ENCODE measurements around the gene SRGAP2B.
"Not testable (repeated sequence)": the region's sequence is repeated elsewhere in the genome, so short reads cannot be mapped to it uniquely, and the experiment has no call there.

DNA sequence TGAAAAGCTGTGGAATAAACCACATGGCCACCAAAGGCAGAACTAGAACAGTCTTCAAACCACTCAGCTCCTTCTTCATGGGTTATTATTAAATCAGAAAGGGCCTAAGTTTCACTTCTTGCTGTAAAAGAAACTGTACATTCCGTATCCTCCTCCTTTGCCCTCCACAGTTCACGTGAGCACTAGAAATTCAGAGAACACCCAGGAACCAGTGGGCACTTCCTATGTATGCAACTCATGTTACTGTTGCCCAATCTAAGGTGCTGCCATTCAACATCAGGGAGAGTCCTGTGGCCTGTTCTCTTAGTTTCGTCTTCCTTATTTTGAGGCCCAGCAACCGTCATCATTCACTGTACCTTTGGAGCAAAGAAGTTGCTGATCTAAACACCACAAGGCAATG lies 86.7 kb downstream of the SRGAP2B start:
- TF ChIP-seq, protein P1, sequence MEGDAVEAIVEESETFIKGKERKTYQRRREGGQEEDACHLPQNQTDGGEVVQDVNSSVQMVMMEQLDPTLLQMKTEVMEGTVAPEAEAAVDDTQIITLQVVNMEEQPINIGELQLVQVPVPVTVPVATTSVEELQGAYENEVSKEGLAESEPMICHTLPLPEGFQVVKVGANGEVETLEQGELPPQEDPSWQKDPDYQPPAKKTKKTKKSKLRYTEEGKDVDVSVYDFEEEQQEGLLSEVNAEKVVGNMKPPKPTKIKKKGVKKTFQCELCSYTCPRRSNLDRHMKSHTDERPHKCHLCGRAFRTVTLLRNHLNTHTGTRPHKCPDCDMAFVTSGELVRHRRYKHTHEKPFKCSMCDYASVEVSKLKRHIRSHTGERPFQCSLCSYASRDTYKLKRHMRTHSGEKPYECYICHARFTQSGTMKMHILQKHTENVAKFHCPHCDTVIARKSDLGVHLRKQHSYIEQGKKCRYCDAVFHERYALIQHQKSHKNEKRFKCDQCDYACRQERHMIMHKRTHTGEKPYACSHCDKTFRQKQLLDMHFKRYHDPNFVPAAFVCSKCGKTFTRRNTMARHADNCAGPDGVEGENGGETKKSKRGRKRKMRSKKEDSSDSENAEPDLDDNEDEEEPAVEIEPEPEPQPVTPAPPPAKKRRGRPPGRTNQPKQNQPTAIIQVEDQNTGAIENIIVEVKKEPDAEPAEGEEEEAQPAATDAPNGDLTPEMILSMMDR (IDR thresholded peaks at IDR 0.05), result not testable (repeated sequence)
- TF ChIP-seq ZFP36 (IDR thresholded peaks at IDR 0.05; ENCODE audit: borderline replicate concordance, partially characterized antibody); POLR2A (IDR thresholded peaks at IDR 0.05; ENCODE audit: low read length); EHF (CRISPR knock-in tag; IDR thresholded peaks at IDR 0.05): not testable (repeated sequence)
- TF ChIP-seq, protein P2, sequence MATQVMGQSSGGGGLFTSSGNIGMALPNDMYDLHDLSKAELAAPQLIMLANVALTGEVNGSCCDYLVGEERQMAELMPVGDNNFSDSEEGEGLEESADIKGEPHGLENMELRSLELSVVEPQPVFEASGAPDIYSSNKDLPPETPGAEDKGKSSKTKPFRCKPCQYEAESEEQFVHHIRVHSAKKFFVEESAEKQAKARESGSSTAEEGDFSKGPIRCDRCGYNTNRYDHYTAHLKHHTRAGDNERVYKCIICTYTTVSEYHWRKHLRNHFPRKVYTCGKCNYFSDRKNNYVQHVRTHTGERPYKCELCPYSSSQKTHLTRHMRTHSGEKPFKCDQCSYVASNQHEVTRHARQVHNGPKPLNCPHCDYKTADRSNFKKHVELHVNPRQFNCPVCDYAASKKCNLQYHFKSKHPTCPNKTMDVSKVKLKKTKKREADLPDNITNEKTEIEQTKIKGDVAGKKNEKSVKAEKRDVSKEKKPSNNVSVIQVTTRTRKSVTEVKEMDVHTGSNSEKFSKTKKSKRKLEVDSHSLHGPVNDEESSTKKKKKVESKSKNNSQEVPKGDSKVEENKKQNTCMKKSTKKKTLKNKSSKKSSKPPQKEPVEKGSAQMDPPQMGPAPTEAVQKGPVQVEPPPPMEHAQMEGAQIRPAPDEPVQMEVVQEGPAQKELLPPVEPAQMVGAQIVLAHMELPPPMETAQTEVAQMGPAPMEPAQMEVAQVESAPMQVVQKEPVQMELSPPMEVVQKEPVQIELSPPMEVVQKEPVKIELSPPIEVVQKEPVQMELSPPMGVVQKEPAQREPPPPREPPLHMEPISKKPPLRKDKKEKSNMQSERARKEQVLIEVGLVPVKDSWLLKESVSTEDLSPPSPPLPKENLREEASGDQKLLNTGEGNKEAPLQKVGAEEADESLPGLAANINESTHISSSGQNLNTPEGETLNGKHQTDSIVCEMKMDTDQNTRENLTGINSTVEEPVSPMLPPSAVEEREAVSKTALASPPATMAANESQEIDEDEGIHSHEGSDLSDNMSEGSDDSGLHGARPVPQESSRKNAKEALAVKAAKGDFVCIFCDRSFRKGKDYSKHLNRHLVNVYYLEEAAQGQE (IDR thresholded peaks at IDR 0.05), result not testable (repeated sequence)
